ENCODE data around the gene EYA2. TPM values are rescaled to one million over a fixed set of nuclear protein-coding genes. Genes with fewer than 3 reads are reported as not detected.

EYA2 gene
- total RNA-seq, 1 donor from 2014 or later = 0.62 TPM

GRCh38 chr20:47133809-47134456 lies 239.3 kb downstream of the EYA2 start:
- DNase-seq = no peak
- POLR2A ChIA-PET = no interaction called here
- H3K27ac Mint-ChIP-seq = no peak overlapping the region
- peaks cover 18% of the 10 kb centered on the region for H3K27me3 Mint-ChIP-seq
- no peak overlapping the region for H3K4me3 Mint-ChIP-seq
- no peaks in the 10 kb centered on the region for H3K9me3 Mint-ChIP-seq
- CTCF ChIA-PET = no interaction called here
- H3K36me3 Mint-ChIP-seq (ENCODE audit: low read depth) = no peaks in the 10 kb centered on the region
- H3K4me1 Mint-ChIP-seq = no peaks in the 10 kb centered on the region
- TF ChIP-seq CTCF (IDR thresholded peaks at IDR 0.05) = no peak
- intact Hi-C loops (cut with micrococcal nuclease) = no loop called here
- no peak for ATAC-seq (ENCODE audit: low read depth)

- intact Hi-C loops (cut with micrococcal nuclease) = no loop called here
- peaks cover 1% of the 10 kb centered on the region for H3K9me3 Mint-ChIP-seq
- H3K36me3 Mint-ChIP-seq (ENCODE audit: low read depth) = no peaks in the 10 kb centered on the region
- H3K4me3 Mint-ChIP-seq = no peak overlapping the region
- DNase-seq (no peak), ATAC-seq (ENCODE audit: low read depth) (no peak)
- POLR2A ChIA-PET = no interaction called here
- no peaks in the 10 kb centered on the region for H3K4me1 Mint-ChIP-seq
- no peak for TF ChIP-seq CTCF (IDR thresholded peaks at IDR 0.05)
- H3K27me3 Mint-ChIP-seq = peaks cover 7% of the 10 kb centered on the region
- no peak overlapping the region for H3K27ac Mint-ChIP-seq
- CTCF ChIA-PET = interaction anchor here (0.7 kb wide), 1 partner anchor 39 kb away, joined by 3 read pairs; no protein-coding TSS in a partner anchor
Observed at GRCh38 chr20:47136782-47137181, 242.1 kb downstream of the EYA2 start.

GRCh38 chr20:47137231-47137870 lies 242.7 kb downstream of the EYA2 start:
- no peak overlapping the region for H3K27ac Mint-ChIP-seq
- no peaks in the 10 kb centered on the region for H3K4me1 Mint-ChIP-seq
- no peak for TF ChIP-seq CTCF (IDR thresholded peaks at IDR 0.05)
- H3K36me3 Mint-ChIP-seq (ENCODE audit: low read depth) = no peaks in the 10 kb centered on the region
- ChIA-PET POLR2A (no interaction called here), CTCF (no interaction called here)
- H3K9me3 Mint-ChIP-seq = peaks cover 2% of the 10 kb centered on the region
- DNase-seq (no peak), ATAC-seq (ENCODE audit: low read depth) (no peak)
- peaks cover 6% of the 10 kb centered on the region for H3K27me3 Mint-ChIP-seq
- intact Hi-C loops (cut with micrococcal nuclease) = no loop called here
- H3K4me3 Mint-ChIP-seq = no peak overlapping the region

- ChIA-PET CTCF (no interaction called here), POLR2A (no interaction called here)
- DNase-seq (no peak), ATAC-seq (ENCODE audit: low read depth) (no peak)
- no peaks in the 10 kb centered on the region for H3K4me1 Mint-ChIP-seq
- H3K4me3 Mint-ChIP-seq = no peak overlapping the region
- intact Hi-C loops (cut with micrococcal nuclease) = no loop called here
- no peaks in the 10 kb centered on the region for H3K36me3 Mint-ChIP-seq (ENCODE audit: low read depth)
- H3K9me3 Mint-ChIP-seq = peaks cover 2% of the 10 kb centered on the region
- H3K27me3 Mint-ChIP-seq = peaks cover 6% of the 10 kb centered on the region
- no peak for TF ChIP-seq CTCF (IDR thresholded peaks at IDR 0.05)
- no peak overlapping the region for H3K27ac Mint-ChIP-seq
Observed at GRCh38 chr20:47139934-47140535, 245.4 kb downstream of the EYA2 start.

GRCh38 chr20:47141350-47141921 lies 246.8 kb downstream of the EYA2 start:
- Mint-ChIP-seq H3K27ac (no peak overlapping the region), H3K27me3 (peaks cover 6% of the 10 kb centered on the region), H3K4me1 (no peaks in the 10 kb centered on the region), H3K9me3 (peaks cover 2% of the 10 kb centered on the region), H3K4me3 (no peak overlapping the region), H3K36me3 (ENCODE audit: low read depth) (no peaks in the 10 kb centered on the region)
- ChIA-PET CTCF (no interaction called here), POLR2A (no interaction called here)
- ATAC-seq (ENCODE audit: low read depth) (no peak), DNase-seq (no peak)
- no peak for TF ChIP-seq CTCF (IDR thresholded peaks at IDR 0.05)
- intact Hi-C loops (cut with micrococcal nuclease) = no loop called here
